Fibroblast of lung (primary cell): ENCODE measurements around the gene BCL6. TPM values are rescaled to one million over a fixed set of nuclear protein-coding genes. Genes with fewer than 3 reads are reported as not detected.

Experiments used
- DNase-seq, 2 donors: peaks; one replicate each; pipeline versions ENCODE4 v3.0.0 to v3.0.0-alpha.2; 2010; ENCODE audit warnings: low read depth in 2 of 2
- H2AFZ ChIP-seq: 2 replicates; pipeline ENCODE4 v1.5.1; 2012; ENCODE audit warnings: low read length, control low read depth, inconsistent platforms
- H3K27ac ChIP-seq: 2 replicates; pipeline ENCODE4 v1.5.1; 2011; ENCODE audit warnings: low read length, control low read depth; ENCODE audit not compliant: insufficient read depth
- H3K27me3 ChIP-seq: 2 replicates; pipeline ENCODE4 v1.5.1; 2011; ENCODE audit warnings: mild to moderate bottlenecking, low read length; ENCODE audit not compliant: control insufficient read depth, insufficient read depth
- H3K36me3 ChIP-seq: 2 replicates; pipeline ENCODE4 v1.5.1; 2011; ENCODE audit warnings: low read length; ENCODE audit not compliant: control insufficient read depth, insufficient read depth
- H3K4me1 ChIP-seq: 2 replicates; pipeline ENCODE4 v1.5.1; 2011; ENCODE audit warnings: low read length; ENCODE audit not compliant: control insufficient read depth, insufficient read depth; ENCODE audit errors: extremely low read depth
- H3K4me2 ChIP-seq: 2 replicates; pipeline ENCODE4 v1.5.1; 2011; ENCODE audit warnings: low read length, control low read depth; ENCODE audit not compliant: insufficient read depth; ENCODE audit errors: extremely low read depth
- H3K4me3 ChIP-seq, 4 experiments: fragments of 200-600 bp in 1 of 4; sonication (generic) in 1 of 4; replicated peaks in 1 of 4; 2 replicates each; pipeline ENCODE4 v1.5.1; 2011 to 2016; ENCODE audit warnings: low read length in 4 of 4, low read depth in 3 of 4, mild to moderate bottlenecking in 3 of 4, control low read depth in 2 of 4, inconsistent platforms in 1 of 4, mixed read lengths in 1 of 4; ENCODE audit not compliant: insufficient read depth in 1 of 4; ENCODE audit errors: control extremely low read depth in 1 of 4
- H3K79me2 ChIP-seq: 2 replicates; pipeline ENCODE4 v1.5.1; 2012; ENCODE audit warnings: mild to moderate bottlenecking, low read length, inconsistent platforms; ENCODE audit not compliant: control insufficient read depth, insufficient read depth
- H3K9ac ChIP-seq: 2 replicates; pipeline ENCODE4 v1.5.1; 2011; ENCODE audit warnings: mild to moderate bottlenecking, low read length, control low read depth; ENCODE audit not compliant: insufficient read depth
- H3K9me3 ChIP-seq: 2 replicates; pipeline ENCODE4 v1.5.1; 2012; ENCODE audit warnings: low read depth, low read length; ENCODE audit not compliant: control insufficient read depth, insufficient read depth
- H4K20me1 ChIP-seq: 2 replicates; pipeline ENCODE4 v1.5.1; 2011; ENCODE audit warnings: low read length; ENCODE audit not compliant: control insufficient read depth, insufficient read depth; ENCODE audit errors: extremely low read depth
- EZH2 ChIP-seq: IDR thresholded peaks from 2 replicates; pipeline ENCODE4 v1.5.1; 2012; ENCODE audit warnings: low read length, control low read depth, mild to moderate bottlenecking; ENCODE audit errors: missing control alignments
- polyA plus RNA-seq, 2 donors: library from polyadenylated mRNA; depleted of rRNA in 1 of 2; stranded (reverse) in 1 of 2; unstranded in 1 of 2; fragments of >200 nt; gene quantifications; 2 replicates each; pipeline ENCODE4 v1.2.1, GENCODE V29; 2011 to 2012; ENCODE audit warnings: missing spikeins in 1 of 2
- total RNA-seq: library from RNA; depleted of rRNA; stranded (reverse); fragments of >200 nt; gene quantifications from 2 replicates; pipeline ENCODE4 v1.2.1, GENCODE V29; 2014
- TF ChIP-seq, protein P1 (sequence below), 2 donors: IDR thresholded peaks in 1 of 2; conservative IDR thresholded peaks in 1 of 2; 1 replicate in 1 of 2; 2 replicates in 1 of 2; pipeline ENCODE4 v1.5.1; 2011 to 2012; ENCODE audit warnings: low read length in 2 of 2, control low read depth in 1 of 2, inconsistent platforms in 1 of 2, low read depth in 1 of 2, mild to moderate bottlenecking in 1 of 2

BCL6 gene
- total and polyA plus RNA-seq, 2 donors (not counting 1 experiment from before 2014, with no cell fraction given) = 12.7 to 46.6 TPM

DNA sequence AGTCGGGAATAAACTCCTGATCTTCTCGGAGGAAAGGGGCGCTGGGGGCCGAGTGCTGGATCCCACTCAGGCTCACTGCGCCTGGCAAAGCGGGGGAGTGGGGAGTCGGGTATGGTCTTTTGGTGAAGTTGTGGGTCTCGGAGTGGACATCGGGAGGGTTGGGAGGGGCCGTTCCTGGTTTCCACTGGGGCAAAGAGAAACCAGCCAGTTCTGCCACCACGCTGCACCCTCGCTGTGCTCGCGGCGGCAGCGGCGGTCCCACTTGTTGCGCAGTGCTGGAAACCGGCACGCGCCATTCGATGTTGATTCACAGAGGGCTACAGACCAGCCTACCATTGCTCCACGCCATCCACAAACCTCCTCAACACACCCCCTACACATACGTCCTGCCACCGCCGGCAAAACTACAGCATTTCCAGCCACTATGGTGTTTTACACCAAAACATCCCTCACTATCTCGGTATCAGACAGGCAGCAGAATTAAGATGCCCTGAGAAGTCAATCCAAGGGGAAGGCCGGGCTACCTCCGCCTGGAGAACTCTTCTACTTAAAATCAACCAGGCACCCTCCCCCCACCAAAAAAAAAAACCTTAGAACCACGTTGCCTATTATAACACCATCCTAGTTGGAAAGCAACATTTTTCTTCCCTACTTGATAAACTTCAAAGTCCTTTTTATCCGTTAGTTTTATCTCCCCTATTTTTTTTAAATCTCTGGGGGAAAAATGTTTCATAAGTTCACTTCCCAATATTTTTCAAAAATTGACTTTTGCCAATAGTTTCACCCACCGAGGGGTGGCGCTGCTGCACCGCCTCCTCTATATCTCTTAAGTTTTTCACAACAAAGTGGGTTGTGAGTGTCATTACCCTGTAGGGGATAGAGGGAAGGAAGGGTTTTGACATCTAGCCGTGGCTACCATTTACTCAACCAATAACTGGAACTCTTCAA is 3.6 kb downstream of the BCL6 start:
- Histone ChIP-seq H3K4me2 (peak overlapping the region; percentile 100), H4K20me1 (no peaks in the 10 kb centered on the region), H3K9ac (peak overlapping the region; percentile 74), H3K79me2 (peaks cover 71% of the 10 kb centered on the region), H3K4me1 (peaks cover 15% of the 10 kb centered on the region), H3K36me3 (no peaks in the 10 kb centered on the region), H3K27ac (peak overlapping the region; percentile 93), H2AFZ (no peak overlapping the region), H3K9me3 (no peaks in the 10 kb centered on the region), H3K27me3 (no peaks in the 10 kb centered on the region), H3K4me3 (peak overlapping the region; percentile 87 to 96 (median 94))
- DNase-seq = peak; percentile 79 to 91
- no peak for TF ChIP-seq EZH2
- TF ChIP-seq, protein P1, sequence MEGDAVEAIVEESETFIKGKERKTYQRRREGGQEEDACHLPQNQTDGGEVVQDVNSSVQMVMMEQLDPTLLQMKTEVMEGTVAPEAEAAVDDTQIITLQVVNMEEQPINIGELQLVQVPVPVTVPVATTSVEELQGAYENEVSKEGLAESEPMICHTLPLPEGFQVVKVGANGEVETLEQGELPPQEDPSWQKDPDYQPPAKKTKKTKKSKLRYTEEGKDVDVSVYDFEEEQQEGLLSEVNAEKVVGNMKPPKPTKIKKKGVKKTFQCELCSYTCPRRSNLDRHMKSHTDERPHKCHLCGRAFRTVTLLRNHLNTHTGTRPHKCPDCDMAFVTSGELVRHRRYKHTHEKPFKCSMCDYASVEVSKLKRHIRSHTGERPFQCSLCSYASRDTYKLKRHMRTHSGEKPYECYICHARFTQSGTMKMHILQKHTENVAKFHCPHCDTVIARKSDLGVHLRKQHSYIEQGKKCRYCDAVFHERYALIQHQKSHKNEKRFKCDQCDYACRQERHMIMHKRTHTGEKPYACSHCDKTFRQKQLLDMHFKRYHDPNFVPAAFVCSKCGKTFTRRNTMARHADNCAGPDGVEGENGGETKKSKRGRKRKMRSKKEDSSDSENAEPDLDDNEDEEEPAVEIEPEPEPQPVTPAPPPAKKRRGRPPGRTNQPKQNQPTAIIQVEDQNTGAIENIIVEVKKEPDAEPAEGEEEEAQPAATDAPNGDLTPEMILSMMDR (conservative IDR thresholded peaks at IDR 0.05 in 1 of 2, IDR thresholded peaks at IDR 0.05 in 1 of 2; ENCODE audit: low read depth in 1 of 2, low read length in 2 of 2) = peak; percentile 83 to 86

DNA sequence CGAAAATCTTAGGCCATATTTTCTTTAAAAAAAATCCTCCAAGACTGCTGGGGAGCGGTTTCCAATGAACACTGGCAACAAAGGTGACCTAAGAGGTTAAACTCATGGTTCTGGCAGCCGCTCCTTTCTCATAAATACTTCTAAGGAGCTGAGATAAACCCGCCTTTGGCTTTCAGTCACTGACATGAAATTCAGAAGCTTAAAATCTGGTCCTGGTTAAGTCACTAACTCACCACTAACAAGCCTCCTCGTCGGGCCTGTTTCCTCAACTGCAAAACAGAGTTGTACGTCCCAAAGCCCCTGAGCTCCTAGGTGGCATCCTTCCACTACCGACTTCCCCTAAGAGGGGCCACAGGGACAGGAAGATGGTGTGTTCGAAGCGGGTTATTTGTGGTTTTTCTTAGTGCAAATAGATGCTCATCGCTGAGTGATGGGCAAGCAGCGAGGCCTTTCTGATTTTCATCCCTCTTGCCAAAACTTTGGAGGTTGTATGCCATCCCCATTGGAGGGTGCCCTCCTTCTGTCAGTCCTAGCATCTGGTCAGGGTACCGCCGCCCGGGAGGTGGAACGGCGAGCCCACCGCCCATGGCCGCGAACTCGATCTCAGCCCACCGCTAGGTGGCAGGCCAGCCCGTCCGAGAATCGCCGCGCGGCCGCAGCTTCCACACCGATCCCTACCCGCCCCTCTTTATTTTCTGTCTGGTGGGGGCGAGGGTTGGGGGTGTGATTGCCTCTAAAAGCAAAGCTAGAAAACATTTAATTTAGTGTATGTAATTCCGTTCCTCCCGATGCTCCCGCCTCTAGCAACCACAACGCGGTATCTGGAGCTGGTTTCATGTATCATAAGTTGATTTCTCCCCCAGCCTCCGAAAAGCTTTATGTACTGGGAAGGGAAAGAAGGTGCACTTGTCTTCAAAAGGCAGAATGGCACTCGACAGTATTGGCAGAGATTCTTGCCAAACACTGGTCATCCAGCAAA is 4.6 kb downstream of the BCL6 start:
- Histone ChIP-seq H3K27me3 (no peaks in the 10 kb centered on the region), H3K9me3 (no peaks in the 10 kb centered on the region), H4K20me1 (peaks cover 2% of the 10 kb centered on the region), H3K36me3 (no peaks in the 10 kb centered on the region), H3K9ac (peak overlapping the region; percentile 74), H3K27ac (peak overlapping the region; percentile 93), H3K4me1 (peaks cover 25% of the 10 kb centered on the region), H3K4me3 (peak overlapping the region; percentile 77 to 96 (median 91)), H3K4me2 (peak overlapping the region; percentile 100), H3K79me2 (peaks cover 81% of the 10 kb centered on the region), H2AFZ (no peak overlapping the region)
- TF ChIP-seq, protein P1 (conservative IDR thresholded peaks at IDR 0.05 in 1 of 2, IDR thresholded peaks at IDR 0.05 in 1 of 2; ENCODE audit: low read depth in 1 of 2, low read length in 2 of 2) = peak; percentile 68 to 84
- TF ChIP-seq EZH2 = no peak
- peak; percentile 79 to 82 for DNase-seq
